COLO668 (cell line): ENCODE data around the gene NDRG2.
"Not testable (repeated sequence)": the region's sequence is repeated elsewhere in the genome, so short reads cannot be mapped to it uniquely, and the experiment has no call there.

ENCODE experiments used
- DNase-seq: peaks from one replicate; lab custom pipeline; 2025; ENCODE audit not compliant: unreplicated experiment; lab: John Stamatoyannopoulos, UW

The NDRG2 gene

GRCh38 chr14:21016413-21017190 is 8.3 kb downstream of the NDRG2 start:
- DNase-seq: no peak

GRCh38 chr14:21015312-21015711 is 9.5 kb downstream of the NDRG2 start:
- DNase-seq: no peak

- DNase-seq: peak; percentile 81
Observed at GRCh38 chr14:21014761-21015190, 10.1 kb downstream of the NDRG2 start.

- no peak for DNase-seq
Observed at GRCh38 chr14:21011136-21011535, 13.7 kb downstream of the NDRG2 start.

- not testable (repeated sequence) for DNase-seq
Observed at GRCh38 chr14:21009721-21010120, 15.1 kb downstream of the NDRG2 start.

GRCh38 chr14:21003788-21004346 is 21.0 kb downstream of the NDRG2 start:
- no peak for DNase-seq

GRCh38 chr14:21001218-21001617 is 23.6 kb downstream of the NDRG2 start:
- no peak for DNase-seq

GRCh38 chr14:20999591-20999990 is 25.3 kb downstream of the NDRG2 start:
- no peak for DNase-seq

- no peak for DNase-seq
Observed at GRCh38 chr14:20998674-20999366, 26.0 kb downstream of the NDRG2 start, which contains the start of gene SLC39A2. Gene SLC39A2, plus strand, starts transcription at chr14:20999293. Its CDS starts 154 bp downstream, at chr14:20999447.

- DNase-seq: no peak
Observed at GRCh38 chr14:20998139-20998538, 26.7 kb downstream of the NDRG2 start.

- no peak for DNase-seq
Observed at GRCh38 chr14:20997564-20997963, 27.3 kb downstream of the NDRG2 start.

GRCh38 chr14:20997115-20997514 is 27.7 kb downstream of the NDRG2 start:
- no peak for DNase-seq

GRCh38 chr14:20996521-20996920 is 28.3 kb downstream of the NDRG2 start:
- no peak for DNase-seq

GRCh38 chr14:20989787-20990600 is 34.9 kb downstream of the NDRG2 start, which contains the start of gene METTL17:
Gene METTL17, plus strand, starts transcription at chr14:20989980. Its CDS starts 23 bp downstream, at chr14:20990003.
- DNase-seq: peak; percentile 88

- DNase-seq: no peak
Observed at GRCh38 chr14:20989471-20989786, 35.4 kb downstream of the NDRG2 start.

- DNase-seq: no peak
Observed at GRCh38 chr14:20988717-20989470, 36.0 kb downstream of the NDRG2 start.

GRCh38 chr14:20986811-20987210 is 38.0 kb downstream of the NDRG2 start:
- no peak for DNase-seq

GRCh38 chr14:20985650-20986049 is 39.2 kb downstream of the NDRG2 start:
- DNase-seq: not testable (repeated sequence)

GRCh38 chr14:20982646-20983369 is 42.1 kb downstream of the NDRG2 start:
- DNase-seq: no peak

GRCh38 chr14:20980906-20981305 is 44.0 kb downstream of the NDRG2 start:
- DNase-seq: no peak
